ENCODE measurements around the gene LENG8.

GRCh38 chr19:54458648-54459281 lies 9.8 kb downstream of the LENG8 start:
- no peak for TF ChIP-seq ZNF274 (IDR thresholded peaks at IDR 0.05; ENCODE audit: low read depth, low read length)
- TF ChIP-seq, protein P1, sequence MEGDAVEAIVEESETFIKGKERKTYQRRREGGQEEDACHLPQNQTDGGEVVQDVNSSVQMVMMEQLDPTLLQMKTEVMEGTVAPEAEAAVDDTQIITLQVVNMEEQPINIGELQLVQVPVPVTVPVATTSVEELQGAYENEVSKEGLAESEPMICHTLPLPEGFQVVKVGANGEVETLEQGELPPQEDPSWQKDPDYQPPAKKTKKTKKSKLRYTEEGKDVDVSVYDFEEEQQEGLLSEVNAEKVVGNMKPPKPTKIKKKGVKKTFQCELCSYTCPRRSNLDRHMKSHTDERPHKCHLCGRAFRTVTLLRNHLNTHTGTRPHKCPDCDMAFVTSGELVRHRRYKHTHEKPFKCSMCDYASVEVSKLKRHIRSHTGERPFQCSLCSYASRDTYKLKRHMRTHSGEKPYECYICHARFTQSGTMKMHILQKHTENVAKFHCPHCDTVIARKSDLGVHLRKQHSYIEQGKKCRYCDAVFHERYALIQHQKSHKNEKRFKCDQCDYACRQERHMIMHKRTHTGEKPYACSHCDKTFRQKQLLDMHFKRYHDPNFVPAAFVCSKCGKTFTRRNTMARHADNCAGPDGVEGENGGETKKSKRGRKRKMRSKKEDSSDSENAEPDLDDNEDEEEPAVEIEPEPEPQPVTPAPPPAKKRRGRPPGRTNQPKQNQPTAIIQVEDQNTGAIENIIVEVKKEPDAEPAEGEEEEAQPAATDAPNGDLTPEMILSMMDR (IDR thresholded peaks at IDR 0.05 in 2 of 3, conservative IDR thresholded peaks at IDR 0.05 in 1 of 3; ENCODE audit: borderline replicate concordance in 1 of 3, insufficient read depth in 1 of 3, low read depth in 2 of 3, low read length in 2 of 3), result no peak
- TF ChIP-seq REST (IDR thresholded peaks at IDR 0.05; ENCODE audit: low read depth), result no peak
- TF ChIP-seq POLR2A (IDR thresholded peaks at IDR 0.05; ENCODE audit: borderline replicate concordance, extremely low read depth, insufficient read depth, insufficient read length), result no peak
- TF ChIP-seq ZBTB33 (IDR thresholded peaks at IDR 0.05; ENCODE audit: extremely low read depth, insufficient replicate concordance, low read length), result no peak
- no peak for TF ChIP-seq EZH2 (IDR thresholded peaks at IDR 0.05)
- TF ChIP-seq CEBPB (IDR thresholded peaks at IDR 0.05; ENCODE audit: low read depth), result no peak
- TF ChIP-seq SIN3A (IDR thresholded peaks at IDR 0.05; ENCODE audit: low read depth), result no peak
- TF ChIP-seq YY1 (IDR thresholded peaks at IDR 0.05; ENCODE audit: extremely low read depth, insufficient replicate concordance, low read depth, low read length), result no peak
- TF ChIP-seq POLR2AphosphoS5 (IDR thresholded peaks at IDR 0.05; ENCODE audit: low read depth, low read length), result no peak
- TF ChIP-seq, protein P2, sequence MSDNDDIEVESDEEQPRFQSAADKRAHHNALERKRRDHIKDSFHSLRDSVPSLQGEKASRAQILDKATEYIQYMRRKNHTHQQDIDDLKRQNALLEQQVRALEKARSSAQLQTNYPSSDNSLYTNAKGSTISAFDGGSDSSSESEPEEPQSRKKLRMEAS (IDR thresholded peaks at IDR 0.05), result no peak
- TF ChIP-seq ELF1 (IDR thresholded peaks at IDR 0.05; ENCODE audit: borderline replicate concordance, low read depth), result no peak

Measured in HCT116 (cell line).